Prostate gland (tissue), 2 donors: ENCODE results near the gene ANXA4.

Source experiments
- CTCF ChIP-seq, 4 experiments: fragments of 200-600 bp in 2 of 4; fragments of 450-650 bp in 2 of 4; sonication (generic) in 2 of 4; IDR thresholded peaks; 1 replicate in 3 of 4; 2 replicates in 1 of 4; pipeline ENCODE4 v1.5.1; 2016 to 2019; ENCODE audit warnings: antibody characterized with exemption in 4 of 4, mild to moderate bottlenecking in 2 of 4, moderate library complexity in 2 of 4
- POLR2AphosphoS5 ChIP-seq: sonication (generic); formaldehyde crosslinking; IDR thresholded peaks from one replicate; pipeline ENCODE4 v1.6.1; 2017; ENCODE audit warnings: antibody characterized with exemption

GRCh38 chr2:69847068-69847828 is 105.3 kb downstream of the ANXA4 start:
- TF ChIP-seq POLR2AphosphoS5 (no peak), CTCF (IDR thresholded peaks at IDR 0.05) (no peak)
